Fibroblast of villous mesenchyme (primary cell): ENCODE results near the gene NAPA. TPM values are rescaled to one million over a fixed set of nuclear protein-coding genes. Genes with fewer than 3 reads are reported as not detected.

Source experiments
- DNase-seq: peaks from one replicate; pipeline ENCODE4 v3.0.0-alpha.2; 2010; ENCODE audit warnings: low read depth
- H3K4me3 ChIP-seq: 2 replicates; pipeline ENCODE4 v1.5.1; 2011; ENCODE audit warnings: low read depth, mild to moderate bottlenecking, low read length
- CTCF ChIP-seq: IDR thresholded peaks from 2 replicates; pipeline ENCODE4 v1.5.1; 2012; ENCODE audit warnings: low read depth, mild to moderate bottlenecking, low read length; ENCODE audit not compliant: insufficient read depth
- total RNA-seq: library from RNA; depleted of rRNA; stranded (reverse); fragments of >200 nt; gene quantifications from 2 replicates; pipeline ENCODE4 v1.2.3, GENCODE V29; 2012

The NAPA gene
- total RNA-seq, 1 donor = 72.5 TPM

GRCh38 chr19:47450478-47450877, 64.4 kb downstream of the NAPA start:
- no peak for DNase-seq
- no peak overlapping the region for H3K4me3 ChIP-seq
- no peak for TF ChIP-seq CTCF

GRCh38 chr19:47448360-47448727, 66.5 kb downstream of the NAPA start:
- H3K4me3 ChIP-seq = no peak overlapping the region
- TF ChIP-seq CTCF = no peak
- DNase-seq = no peak

- DNase-seq = peak; percentile 17
- no peak overlapping the region for H3K4me3 ChIP-seq
- TF ChIP-seq CTCF = no peak
These were observed 67.1 kb downstream of the NAPA start for GRCh38 chr19:47447470-47448359.

GRCh38 chr19:47446534-47447469, 68.1 kb downstream of the NAPA start:
- DNase-seq = no peak
- no peak for TF ChIP-seq CTCF
- no peak overlapping the region for H3K4me3 ChIP-seq

GRCh38 chr19:47445937-47446402, 68.9 kb downstream of the NAPA start:
- no peak for TF ChIP-seq CTCF
- no peak overlapping the region for H3K4me3 ChIP-seq
- peak; percentile 30 for DNase-seq

GRCh38 chr19:47445527-47445926, 69.3 kb downstream of the NAPA start:
- DNase-seq = no peak
- H3K4me3 ChIP-seq = no peak overlapping the region
- TF ChIP-seq CTCF = no peak
